Activated naive CD4-positive, alpha-beta T cell (primary cell): Measurements from ENCODE around the gene SELENON.

Experiments used
- DNase-seq, 4 experiments: peaks; one replicate each; lab custom pipeline; 2025; lab: John Stamatoyannopoulos, UW

SELENON gene

GRCh38 chr1:25770541-25771220 is 29.3 kb upstream of the SELENON start:
- no peak for DNase-seq

DNA sequence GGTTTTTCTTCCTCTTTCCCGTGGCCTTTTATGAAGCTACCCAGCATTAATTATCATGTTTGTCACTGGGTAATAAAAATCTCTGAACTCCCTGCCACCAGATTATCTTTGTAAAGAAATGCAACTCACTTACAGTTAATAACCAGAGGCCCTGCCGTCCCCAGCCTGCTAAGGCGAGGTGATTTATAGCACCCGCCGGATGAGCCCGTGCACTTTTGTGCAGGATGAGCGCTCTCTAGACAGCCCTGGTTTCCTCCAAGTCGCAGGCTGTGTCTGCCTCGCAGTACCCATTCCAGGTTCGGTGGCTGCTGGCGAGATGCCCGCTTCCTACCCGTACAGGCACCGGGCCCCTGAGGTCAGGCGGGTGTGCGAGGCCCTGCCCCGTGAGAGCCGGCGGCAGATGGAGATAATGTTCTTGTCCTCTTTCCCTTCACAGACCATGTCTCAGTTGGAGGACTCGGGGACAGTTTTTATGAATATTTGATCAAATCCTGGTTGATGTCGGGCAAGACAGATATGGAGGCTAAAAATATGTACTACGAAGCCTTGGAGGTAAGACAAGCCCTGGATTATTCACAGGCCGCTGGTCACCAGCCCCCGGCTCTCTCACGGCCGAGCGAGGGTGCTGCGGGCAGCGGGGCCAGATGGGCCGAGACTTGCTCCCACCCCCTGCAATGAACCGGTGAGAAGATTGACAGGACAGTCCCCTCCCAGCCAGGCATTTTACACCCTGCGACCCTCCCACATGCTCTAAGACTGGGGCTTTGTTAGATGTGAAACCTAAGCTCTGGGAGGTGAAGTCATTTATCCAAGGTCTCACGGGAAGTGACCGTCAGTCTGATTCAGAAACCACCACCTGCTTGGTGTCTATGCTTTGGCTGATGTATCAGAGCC is 28.5 kb upstream of the SELENON start:
- peak in 2 of 4 experiments; percentile 40 to 60 for DNase-seq

GRCh38 chr1:25772164-25772563 is 27.8 kb upstream of the SELENON start:
- no peak for DNase-seq

DNA sequence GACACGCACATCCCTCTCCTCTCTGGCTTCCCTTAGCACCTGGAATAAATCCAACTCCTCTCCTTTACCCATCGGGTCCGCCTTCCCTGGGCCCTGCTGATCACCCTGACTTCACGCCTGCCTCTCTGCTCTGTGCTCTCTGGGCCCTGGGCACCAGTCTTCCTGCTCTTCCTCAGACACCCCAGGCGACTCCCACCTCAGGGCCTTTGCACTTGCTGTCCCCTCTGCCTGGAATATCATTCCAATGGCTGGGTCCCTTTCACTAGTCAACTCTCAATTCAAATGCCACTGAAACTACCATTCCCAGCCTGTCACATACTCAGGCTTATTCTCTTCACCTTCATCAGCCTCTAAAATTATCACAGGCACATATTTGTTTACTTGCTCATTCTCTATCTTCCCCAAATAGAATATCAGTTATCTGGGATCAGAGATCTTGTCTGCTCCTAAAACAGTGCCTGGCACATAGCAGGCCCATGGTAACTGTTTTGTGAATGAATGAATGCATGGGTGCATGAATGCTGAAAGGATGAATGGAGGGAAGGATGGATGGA is 27.2 kb upstream of the SELENON start:
- no peak for DNase-seq

- DNase-seq, result no peak
Observed at GRCh38 chr1:25773441-25774125, 26.4 kb upstream of the SELENON start.

GRCh38 chr1:25774206-25774803 is 25.7 kb upstream of the SELENON start:
- DNase-seq, result no peak

DNA sequence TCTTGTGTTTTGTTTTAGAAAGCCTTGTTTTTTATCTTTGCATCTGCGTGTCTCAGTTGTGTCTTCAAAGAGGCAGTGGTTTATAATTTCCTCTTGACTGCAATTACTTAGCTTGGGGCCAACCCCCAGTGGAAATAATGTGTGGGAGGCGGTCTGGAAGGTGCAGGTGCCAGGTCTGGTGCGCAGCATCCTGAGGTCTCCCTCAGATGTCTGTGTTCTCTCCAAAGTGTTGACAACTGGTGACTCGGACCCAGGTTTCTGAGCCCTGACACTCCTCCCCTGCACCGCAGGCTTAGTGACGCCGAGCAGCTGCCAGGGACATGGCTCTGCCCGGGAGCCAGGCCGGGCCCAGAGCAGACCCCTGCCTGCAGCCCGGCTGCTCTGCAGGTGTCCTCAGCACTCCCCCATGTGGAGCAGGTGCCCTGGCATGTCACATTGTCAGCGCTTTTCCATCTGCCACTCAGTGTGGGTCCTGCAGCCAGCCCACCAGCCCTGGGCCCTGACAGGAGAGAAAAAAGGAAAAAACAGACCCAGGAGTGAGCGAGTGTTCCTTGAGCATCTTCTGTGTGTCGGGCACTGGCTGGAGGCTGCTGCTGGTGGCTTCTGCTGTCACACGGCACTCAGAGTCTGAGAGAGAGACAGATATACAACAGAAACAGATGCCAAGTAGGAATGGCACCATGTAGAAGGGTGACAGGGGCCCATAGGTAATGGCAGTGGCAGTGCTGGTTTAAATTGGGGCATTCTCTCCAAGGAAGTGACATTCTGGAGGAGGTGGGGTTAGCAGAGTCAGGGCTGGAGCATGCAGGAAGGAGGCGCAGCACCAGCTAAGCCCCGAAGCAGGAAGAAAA is 24.8 kb upstream of the SELENON start:
- DNase-seq, result peak in 3 of 4 experiments; percentile 50 to 66 (median 64)

- DNase-seq, result no peak
Observed at GRCh38 chr1:25779388-25779787, 20.6 kb upstream of the SELENON start.

DNA sequence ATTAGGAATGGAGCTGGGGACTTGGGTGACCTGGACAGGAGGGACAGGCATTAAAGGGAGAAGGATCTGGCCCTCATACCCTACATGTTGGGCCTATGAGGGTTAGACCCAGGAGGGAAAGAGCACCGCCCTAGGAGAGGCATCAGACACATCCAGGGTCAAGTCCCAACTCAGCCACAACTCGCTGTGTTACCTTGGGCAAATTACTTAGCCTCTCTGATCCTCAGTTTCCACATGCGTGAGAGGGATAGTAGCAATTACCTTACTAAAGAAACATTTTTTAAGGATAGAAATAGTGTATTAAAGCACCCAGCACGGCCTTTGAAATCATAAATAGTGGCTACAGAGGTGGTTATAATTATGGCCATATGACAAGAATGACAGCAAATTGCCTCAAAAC is 20.1 kb upstream of the SELENON start:
- DNase-seq, result no peak

- no peak for DNase-seq
Observed at GRCh38 chr1:25780318-25781129, 19.5 kb upstream of the SELENON start.

DNA sequence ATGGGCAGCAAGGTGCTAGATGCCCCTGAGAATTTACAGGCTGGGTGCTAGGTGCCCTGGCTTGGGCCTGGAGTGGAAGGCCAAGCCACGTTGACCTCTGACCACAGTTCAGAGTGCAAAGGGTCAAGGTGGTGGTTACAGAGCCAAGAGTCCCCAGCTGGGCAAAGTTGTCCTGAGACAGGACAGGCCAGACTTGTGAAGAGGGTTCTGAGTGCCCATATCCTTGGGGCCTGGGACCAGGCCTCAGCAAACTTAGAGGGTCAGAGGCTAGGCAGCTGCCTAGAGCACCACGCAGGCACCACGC is 18.9 kb upstream of the SELENON start:
- DNase-seq, result no peak

- no peak for DNase-seq
Observed at GRCh38 chr1:25782608-25783201, 17.3 kb upstream of the SELENON start.

DNA sequence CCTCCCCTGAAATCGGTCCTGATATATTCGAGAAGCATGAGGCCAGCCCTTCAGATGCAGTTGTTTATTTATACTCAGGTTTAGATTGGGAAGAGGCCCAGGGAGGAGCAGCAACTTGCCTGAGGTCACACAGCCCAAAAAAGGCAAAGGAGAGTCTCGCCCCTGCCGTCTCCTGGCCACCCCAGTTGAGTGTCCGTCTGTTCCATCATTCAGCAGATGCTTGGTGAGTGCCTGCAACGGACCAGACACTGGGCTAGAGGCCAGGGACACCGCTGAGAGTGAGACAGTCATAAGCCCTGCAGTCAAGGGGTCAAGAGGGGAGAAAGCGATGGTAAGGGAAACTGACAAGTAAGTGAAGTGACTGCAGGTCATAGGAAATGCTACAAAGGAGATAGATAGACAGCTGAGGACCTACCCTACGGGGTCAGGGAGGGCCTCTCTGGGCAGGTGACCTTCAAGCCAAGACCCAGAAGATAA is 15.4 kb upstream of the SELENON start:
- no peak for DNase-seq

DNA sequence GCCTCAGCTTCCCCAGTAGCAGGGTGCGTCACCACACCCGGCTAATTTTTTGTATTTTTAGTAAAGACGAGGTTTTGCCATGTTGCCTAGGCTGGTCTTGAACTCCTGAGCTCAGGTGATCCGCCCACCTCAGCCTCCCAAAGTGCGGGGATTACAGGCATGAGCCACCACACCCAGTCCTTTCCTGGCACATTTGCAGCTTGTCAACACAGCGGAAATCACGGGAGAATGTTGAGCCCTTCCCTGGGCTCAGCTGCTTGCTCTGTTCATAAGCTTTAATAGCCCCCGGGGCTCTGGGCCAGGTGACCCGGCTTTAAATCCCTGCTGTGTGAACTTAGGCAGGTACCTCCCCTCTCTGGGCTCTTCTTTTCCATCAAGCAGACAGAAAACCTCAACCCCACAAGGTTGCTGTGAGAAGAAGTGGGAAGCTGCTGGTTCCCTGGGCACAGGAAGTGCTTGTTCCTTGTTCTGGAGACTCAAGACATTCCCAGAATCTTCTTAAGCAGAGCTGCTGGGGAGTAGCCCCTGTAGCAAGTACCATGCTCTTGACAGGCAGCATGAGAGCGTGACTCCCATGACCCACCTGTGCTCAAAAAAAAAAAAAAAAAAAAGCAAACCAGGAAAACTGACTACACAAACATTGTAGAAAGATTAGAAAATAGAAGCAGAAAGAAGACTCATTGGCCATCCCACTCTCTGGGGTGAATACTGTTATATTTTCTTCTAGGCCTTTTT is 14.5 kb upstream of the SELENON start:
- no peak for DNase-seq

GRCh38 chr1:25786887-25787759 is 12.9 kb upstream of the SELENON start:
- DNase-seq, result no peak

GRCh38 chr1:25787760-25788166 is 12.2 kb upstream of the SELENON start:
- DNase-seq, result no peak

DNA sequence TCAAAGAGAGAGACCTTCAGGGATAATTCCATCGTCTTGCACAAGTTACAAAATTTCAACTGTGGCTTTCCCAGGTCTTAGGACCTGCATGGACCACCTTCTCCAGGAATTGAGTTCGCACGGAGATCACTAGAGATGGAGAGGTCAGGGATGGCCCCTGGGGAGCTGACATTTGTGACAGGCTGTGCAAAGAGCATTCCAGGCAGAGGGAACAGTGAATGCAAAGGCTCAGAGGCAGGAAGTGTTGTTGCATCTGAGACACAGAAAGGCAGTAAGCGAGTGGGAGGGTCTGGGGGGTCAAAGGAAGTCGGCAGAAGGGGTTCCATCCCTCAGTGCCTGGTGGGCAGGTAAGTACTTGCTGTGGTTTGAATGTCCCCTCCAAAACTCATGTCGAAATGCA is 9.5 kb upstream of the SELENON start:
- DNase-seq, result no peak

DNA sequence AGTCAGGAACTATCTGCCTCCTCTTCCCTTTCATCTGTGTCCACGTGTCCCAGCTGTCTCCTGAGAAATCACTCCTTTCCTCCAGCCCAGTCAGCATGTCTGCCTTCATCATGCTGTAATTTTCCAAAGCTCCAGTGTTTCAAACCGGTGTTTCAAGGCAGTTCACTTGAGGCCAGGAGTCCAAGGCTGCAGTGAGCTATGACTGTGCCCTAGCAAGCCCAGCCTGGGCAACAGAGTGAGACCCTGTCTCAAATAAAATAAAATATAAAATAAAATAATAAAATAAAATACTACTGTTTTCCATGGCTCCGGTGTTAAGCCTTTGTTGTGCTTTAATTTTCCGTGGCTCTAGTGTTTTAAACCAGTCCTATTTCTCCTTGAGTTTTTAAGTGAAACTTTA is 7.9 kb upstream of the SELENON start:
- DNase-seq, result no peak
